Heart left ventricle (tissue), 13 donors: ENCODE data around the gene GDF2.

Experiments
- POLR2A ChIP-seq, 2 donors: fragments of 450-650 bp; IDR thresholded peaks; one replicate each; pipeline ENCODE4 v1.6.1; 2017; ENCODE audit warnings: antibody characterized with exemption in 2 of 2, mild to moderate bottlenecking in 2 of 2, moderate library complexity in 2 of 2
- TF ChIP-seq, protein P1 (sequence below), 12 donors: fragments of 200-600 bp; sonication (generic) in 4 of 12; IDR thresholded peaks; one replicate each; pipeline versions ENCODE4 v1.5.0 to v1.8.0; 2018 to 2022; ENCODE audit warnings: antibody characterized with exemption in 12 of 12, mild to moderate bottlenecking in 5 of 12
- donor health status: ischemic (EF 13 %, LVEDD 7.1; RV severe dilation, severe dysfunction).
- donor health status: DM: no; HTN: yes; CAD: no.
- donor health status: DM: no; HTN: no; CAD: no.
- donor health status: ischemic (EF 25% LVEDD 6.9; RV normal size, moderate dysfunction).
- donor health status: ischemic (EF 25% LVEDD 5.7; RV mildly dilated, moderate dysfunction).
- donor health status: ischemic (EF 35%, LVEDD 5.7; RV mildly dilated, moderate dysfunction).
- donor health status: nonischemic (EF 11% LVEDD 7.7; RV severe dilation, severe dysfunction).
- donor health status: DM: yes; HTN: yes; CAD: no.
- donor health status: PGD.
- donor health status: ischemic (EF 29% LVEDD 5.4; RV normal size, mild dysfunction).
- donor health status: nonischemic (EF 23%, LVEDD 6.1; RV moderate dilation, normal function).

DNA sequence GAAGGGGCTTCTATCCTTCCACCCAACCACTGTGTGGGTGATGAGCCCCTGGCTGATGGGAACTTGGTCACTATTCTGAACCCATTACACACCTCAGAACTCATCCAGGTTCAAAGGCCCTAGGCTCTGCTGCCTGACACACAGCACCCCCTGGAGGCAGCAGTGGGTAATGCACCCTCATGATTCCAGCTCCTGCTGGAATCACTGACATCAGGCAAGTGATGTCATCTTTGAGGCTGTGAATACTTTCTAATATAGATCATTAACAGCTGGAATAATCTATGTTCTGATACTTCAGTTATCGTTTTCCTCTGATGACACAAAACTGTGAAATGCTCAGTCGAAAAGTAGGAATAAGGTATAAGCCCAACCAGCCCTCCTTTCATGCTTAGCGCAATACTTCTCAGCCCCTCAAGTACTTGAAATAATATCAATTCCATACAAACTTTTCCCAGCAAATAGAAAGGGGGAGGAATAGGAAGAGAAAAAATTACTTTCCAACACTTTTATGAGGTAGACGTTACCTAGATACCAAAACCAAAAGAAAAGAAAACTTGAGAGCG, 18.4 kb downstream of the GDF2 start:
- TF ChIP-seq, protein P1, sequence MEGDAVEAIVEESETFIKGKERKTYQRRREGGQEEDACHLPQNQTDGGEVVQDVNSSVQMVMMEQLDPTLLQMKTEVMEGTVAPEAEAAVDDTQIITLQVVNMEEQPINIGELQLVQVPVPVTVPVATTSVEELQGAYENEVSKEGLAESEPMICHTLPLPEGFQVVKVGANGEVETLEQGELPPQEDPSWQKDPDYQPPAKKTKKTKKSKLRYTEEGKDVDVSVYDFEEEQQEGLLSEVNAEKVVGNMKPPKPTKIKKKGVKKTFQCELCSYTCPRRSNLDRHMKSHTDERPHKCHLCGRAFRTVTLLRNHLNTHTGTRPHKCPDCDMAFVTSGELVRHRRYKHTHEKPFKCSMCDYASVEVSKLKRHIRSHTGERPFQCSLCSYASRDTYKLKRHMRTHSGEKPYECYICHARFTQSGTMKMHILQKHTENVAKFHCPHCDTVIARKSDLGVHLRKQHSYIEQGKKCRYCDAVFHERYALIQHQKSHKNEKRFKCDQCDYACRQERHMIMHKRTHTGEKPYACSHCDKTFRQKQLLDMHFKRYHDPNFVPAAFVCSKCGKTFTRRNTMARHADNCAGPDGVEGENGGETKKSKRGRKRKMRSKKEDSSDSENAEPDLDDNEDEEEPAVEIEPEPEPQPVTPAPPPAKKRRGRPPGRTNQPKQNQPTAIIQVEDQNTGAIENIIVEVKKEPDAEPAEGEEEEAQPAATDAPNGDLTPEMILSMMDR (IDR thresholded peaks at IDR 0.05): peak; percentile 80 to 97 (median 94)
- TF ChIP-seq POLR2A (IDR thresholded peaks at IDR 0.05): no peak
